HG03460 (cell line): ENCODE results near the gene SMCR8.
"Not testable (repeated sequence)": the region's sequence is repeated elsewhere in the genome, so short reads cannot be mapped to it uniquely, and the experiment has no call there.

Experiments used
- ATAC-seq: cut with Tn5 transposase; IDR thresholded peaks from one replicate; pipeline ENCODE4 v1.9.1; 2021; ENCODE audit not compliant: unreplicated experiment

SMCR8 gene, protein sequence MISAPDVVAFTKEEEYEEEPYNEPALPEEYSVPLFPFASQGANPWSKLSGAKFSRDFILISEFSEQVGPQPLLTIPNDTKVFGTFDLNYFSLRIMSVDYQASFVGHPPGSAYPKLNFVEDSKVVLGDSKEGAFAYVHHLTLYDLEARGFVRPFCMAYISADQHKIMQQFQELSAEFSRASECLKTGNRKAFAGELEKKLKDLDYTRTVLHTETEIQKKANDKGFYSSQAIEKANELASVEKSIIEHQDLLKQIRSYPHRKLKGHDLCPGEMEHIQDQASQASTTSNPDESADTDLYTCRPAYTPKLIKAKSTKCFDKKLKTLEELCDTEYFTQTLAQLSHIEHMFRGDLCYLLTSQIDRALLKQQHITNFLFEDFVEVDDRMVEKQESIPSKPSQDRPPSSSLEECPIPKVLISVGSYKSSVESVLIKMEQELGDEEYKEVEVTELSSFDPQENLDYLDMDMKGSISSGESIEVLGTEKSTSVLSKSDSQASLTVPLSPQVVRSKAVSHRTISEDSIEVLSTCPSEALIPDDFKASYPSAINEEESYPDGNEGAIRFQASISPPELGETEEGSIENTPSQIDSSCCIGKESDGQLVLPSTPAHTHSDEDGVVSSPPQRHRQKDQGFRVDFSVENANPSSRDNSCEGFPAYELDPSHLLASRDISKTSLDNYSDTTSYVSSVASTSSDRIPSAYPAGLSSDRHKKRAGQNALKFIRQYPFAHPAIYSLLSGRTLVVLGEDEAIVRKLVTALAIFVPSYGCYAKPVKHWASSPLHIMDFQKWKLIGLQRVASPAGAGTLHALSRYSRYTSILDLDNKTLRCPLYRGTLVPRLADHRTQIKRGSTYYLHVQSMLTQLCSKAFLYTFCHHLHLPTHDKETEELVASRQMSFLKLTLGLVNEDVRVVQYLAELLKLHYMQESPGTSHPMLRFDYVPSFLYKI

GRCh38 chr17:18314731-18315561 is at the start of gene SMCR8, which contains the start of gene TOP3A:
TSS of gene SMCR8 (plus strand) at chr17:18315293. CDS start at chr17:18315790, 497 bp downstream.
TSS of gene TOP3A (minus strand) at chr17:18314994. CDS start at chr17:18314778, 216 bp downstream.
- ATAC-seq = peak; percentile 73

DNA sequence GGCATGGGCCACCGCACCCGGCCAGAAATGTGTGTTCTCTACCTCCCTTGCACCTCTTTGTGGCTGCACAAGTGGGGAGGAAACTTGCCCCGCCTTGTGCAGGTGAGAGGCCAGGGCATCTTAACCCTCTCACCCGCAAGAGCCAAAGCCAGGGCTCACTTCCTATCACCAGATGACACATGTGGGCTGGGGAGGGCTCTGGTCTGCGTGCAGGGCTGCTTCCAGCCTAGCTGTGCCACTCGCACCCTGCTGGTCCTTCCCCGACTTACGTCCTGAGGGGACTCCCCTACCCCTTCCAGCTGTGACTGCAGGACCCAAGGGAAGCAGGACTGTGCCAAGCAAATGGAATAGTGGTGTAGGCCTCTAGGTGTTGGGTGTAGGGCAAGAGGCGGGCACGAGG is 47.7 kb upstream of the SMCR8 start:
- ATAC-seq = no peak

- no peak for ATAC-seq
Measured at GRCh38 chr17:18267927-18268711, 47.0 kb upstream of the SMCR8 start.

GRCh38 chr17:18270046-18270931 is 44.8 kb upstream of the SMCR8 start:
- no peak for ATAC-seq

DNA sequence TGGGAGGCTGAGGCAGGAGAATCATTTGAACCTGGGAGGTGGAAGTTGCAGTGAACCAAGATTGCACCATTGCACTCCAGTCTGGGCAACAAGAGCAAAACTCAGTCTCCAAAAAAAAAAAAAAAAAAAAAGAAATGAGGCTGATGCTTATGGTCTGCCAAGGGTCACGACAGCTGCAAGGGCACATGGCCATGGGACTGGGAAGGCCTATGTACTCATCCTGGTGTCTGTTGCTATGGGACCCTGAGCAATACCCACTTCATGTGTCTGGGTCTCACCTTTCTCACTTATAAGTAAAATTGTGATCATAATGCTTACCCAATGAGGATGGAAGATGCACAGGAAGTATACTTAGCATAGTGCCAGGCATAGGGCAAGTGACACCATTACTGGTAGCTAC is 38.0 kb upstream of the SMCR8 start:
- no peak for ATAC-seq

DNA sequence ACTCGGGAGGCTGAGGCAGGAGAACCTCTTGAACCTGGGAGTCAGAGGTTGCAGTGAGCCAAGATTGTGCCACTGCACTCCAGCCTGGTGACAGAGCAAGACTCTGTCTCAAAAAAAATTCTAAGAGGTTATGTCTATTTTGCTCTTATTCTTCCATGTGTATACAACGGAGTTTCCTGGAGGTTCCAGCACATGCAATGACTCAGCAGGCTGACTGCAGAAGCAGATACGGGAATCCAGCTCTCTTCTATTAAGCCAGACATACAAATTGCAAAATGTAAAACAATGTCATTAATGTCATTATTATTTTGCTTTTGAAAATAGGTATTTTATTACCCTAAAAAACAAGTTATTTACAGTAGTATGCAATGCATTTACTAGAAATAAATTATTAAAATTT is 36.2 kb upstream of the SMCR8 start:
- ATAC-seq = no peak

GRCh38 chr17:18280249-18280648 is 34.8 kb upstream of the SMCR8 start:
- no peak for ATAC-seq

GRCh38 chr17:18280766-18281371 is 34.2 kb upstream of the SMCR8 start:
- ATAC-seq = no peak

DNA sequence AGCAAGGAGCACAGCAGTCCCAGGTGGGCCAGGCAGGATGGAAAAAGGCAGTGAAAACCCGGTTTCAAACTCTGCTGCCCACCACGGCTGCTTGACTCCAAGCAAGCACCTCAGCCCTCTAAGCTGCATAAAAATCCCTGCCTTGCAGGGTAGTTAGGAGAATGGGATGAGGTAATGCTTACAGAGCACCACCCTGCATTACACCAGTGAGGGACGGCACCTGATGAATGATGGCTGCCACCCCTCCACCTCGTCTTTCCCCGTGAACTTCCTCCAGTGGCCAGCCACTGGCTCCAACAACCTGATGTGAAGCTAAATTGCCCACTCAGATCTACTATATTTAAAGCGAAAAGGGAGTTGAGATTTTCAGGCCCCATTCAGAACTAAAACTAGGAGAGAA is 33.3 kb upstream of the SMCR8 start:
- ATAC-seq = no peak

DNA sequence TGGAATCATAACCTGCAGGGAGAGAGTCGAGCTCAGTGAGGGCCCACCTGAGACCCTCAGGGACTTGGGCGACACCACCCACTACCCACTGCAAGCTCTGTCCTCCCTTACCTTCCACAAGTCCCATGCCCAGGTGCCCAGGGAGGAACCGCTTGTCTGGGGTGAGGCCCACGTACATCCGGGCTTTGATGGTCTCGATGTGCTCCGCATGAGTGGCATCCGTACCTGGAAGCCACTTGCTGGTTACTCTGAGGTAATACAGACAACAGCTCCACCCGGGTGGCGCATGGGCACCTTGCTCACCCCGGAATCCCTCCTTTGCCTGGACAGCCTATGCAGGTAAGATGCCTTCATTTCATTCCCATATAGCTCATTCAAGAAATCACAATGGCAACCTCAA is 29.8 kb upstream of the SMCR8 start:
- ATAC-seq = no peak

GRCh38 chr17:18291718-18292540 is 23.2 kb upstream of the SMCR8 start:
- ATAC-seq = no peak

DNA sequence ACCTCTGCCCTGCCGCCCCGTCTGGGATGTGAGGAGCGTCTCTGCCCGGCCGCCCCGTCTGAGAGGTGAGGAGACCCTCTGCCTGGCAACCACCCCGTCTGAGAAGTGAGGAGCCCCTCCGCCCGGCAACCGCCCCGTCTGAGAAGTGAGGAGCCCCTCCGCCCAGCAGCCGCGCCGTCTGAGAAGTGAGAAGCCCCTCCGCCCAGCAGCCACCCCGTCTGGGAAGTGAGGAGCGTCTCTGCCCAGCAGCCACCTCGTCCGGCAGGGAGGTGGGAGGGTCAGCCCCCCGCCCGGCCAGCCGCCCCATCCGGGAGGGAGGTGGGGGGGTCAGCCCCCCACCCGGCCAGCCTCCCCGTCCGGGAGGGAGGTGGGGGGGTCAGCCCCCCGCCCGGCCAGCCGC is 17.0 kb upstream of the SMCR8 start:
- not testable (repeated sequence) for ATAC-seq

- ATAC-seq = no peak
Measured at GRCh38 chr17:18300725-18301480, 14.2 kb upstream of the SMCR8 start.

GRCh38 chr17:18303206-18303605 is 11.9 kb upstream of the SMCR8 start:
- not testable (repeated sequence) for ATAC-seq

GRCh38 chr17:18309202-18309601 is 5.9 kb upstream of the SMCR8 start:
- ATAC-seq = no peak

DNA sequence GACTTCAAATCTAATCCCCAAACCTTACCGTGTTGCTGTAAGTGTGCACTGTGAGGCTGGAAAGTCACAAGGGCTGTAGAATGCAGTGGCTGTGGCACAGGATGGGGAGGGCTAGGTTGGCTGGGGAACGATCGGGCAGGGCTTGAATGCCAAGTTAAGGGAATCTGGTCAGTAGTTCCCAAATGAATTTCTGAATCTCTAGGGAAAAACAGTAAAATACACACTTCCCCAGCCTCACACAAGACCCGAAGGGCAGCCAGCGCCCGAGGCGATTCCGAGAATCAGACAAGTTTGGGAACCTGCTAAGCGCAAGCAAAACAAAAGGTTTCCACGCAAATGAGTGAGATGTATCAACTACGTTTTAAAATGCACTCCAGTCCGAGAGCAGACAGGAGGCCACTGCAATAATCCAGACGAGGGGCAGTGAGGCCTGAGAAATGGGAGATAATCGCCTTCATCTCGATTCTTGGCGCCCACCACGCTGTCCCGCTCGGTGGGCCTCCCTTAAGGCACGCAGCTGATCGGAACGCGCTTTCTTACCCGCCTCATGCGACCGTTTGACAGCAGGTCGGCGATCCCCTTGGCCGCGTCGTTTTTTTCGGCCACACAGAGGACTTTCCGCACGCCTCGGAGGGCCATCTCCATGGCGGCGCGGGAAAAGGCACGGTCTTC is 898 bp upstream of the SMCR8 start:
- no peak for ATAC-seq

DNA sequence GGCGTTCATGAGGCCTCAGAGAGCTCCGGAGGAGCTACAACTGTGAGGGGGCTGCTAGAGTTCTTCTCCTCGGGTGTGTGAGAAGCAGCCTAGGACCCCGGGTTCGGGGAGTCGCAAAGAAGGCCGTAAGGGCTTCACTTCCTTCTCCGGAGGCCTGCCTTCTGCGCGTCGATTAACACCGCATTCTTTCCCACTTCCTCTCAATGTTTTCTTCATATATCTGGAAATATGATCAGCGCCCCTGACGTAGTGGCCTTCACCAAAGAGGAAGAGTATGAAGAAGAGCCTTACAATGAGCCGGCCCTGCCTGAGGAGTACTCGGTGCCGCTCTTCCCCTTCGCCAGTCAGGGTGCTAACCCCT is 449 bp downstream of the SMCR8 start:
- no peak for ATAC-seq
